Measurements from ENCODE around the gene KCND3.

GRCh38 chr1:111733992-111734341 is 255.5 kb downstream of the KCND3 start:
- no peak for TF ChIP-seq EZH2 (IDR thresholded peaks at IDR 0.05; ENCODE audit: borderline replicate concordance, low read length)
- TF ChIP-seq, protein P1, sequence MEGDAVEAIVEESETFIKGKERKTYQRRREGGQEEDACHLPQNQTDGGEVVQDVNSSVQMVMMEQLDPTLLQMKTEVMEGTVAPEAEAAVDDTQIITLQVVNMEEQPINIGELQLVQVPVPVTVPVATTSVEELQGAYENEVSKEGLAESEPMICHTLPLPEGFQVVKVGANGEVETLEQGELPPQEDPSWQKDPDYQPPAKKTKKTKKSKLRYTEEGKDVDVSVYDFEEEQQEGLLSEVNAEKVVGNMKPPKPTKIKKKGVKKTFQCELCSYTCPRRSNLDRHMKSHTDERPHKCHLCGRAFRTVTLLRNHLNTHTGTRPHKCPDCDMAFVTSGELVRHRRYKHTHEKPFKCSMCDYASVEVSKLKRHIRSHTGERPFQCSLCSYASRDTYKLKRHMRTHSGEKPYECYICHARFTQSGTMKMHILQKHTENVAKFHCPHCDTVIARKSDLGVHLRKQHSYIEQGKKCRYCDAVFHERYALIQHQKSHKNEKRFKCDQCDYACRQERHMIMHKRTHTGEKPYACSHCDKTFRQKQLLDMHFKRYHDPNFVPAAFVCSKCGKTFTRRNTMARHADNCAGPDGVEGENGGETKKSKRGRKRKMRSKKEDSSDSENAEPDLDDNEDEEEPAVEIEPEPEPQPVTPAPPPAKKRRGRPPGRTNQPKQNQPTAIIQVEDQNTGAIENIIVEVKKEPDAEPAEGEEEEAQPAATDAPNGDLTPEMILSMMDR (IDR thresholded peaks at IDR 0.05; ENCODE audit: low read length) = no peak
